Esophagus muscularis mucosa (tissue), 2 donors: Measurements from ENCODE around the gene A2M.

ENCODE experiments used
- EP300 ChIP-seq: sonication (generic); formaldehyde crosslinking; IDR thresholded peaks from one replicate; pipeline ENCODE4 v1.6.1; 2017; ENCODE audit warnings: antibody characterized with exemption
- POLR2A ChIP-seq: fragments of 450-650 bp; IDR thresholded peaks from one replicate; pipeline ENCODE4 v1.6.1; 2017; ENCODE audit warnings: antibody characterized with exemption, moderate library complexity, mild to moderate bottlenecking, low read depth

- TF ChIP-seq EP300: no peak
- TF ChIP-seq POLR2A: no peak
Observed at GRCh38 chr12:9079883-9080675, 35.6 kb downstream of the A2M start.
